GM23338 (cell line): Measurements from ENCODE around the gene KIF20B.

Experiments
- CREB1 ChIP-seq: fragments of 250-450 bp; sonication (Bioruptor Pico); IDR thresholded peaks from 2 replicates; pipeline ENCODE4 v1.5.0; 2020; ENCODE audit warnings: low read depth, mild to moderate bottlenecking, moderate library complexity
- EZH2 ChIP-seq: fragments of 200-600 bp; sonication (generic); IDR thresholded peaks from one replicate; pipeline ENCODE4 v1.8.0; 2017; ENCODE audit warnings: antibody characterized with exemption, mild to moderate bottlenecking, low read depth; ENCODE audit not compliant: unreplicated experiment
- EZH2phosphoT487 ChIP-seq: fragments of 200-600 bp; sonication (generic); IDR thresholded peaks from one replicate; pipeline ENCODE4 v1.8.1; 2018; ENCODE audit warnings: antibody characterized with exemption; ENCODE audit not compliant: unreplicated experiment
- JUNB ChIP-seq: IDR thresholded peaks from one replicate; pipeline ENCODE4 v1.6.1; 2016; ENCODE audit warnings: antibody characterized with exemption; ENCODE audit not compliant: unreplicated experiment
- POLR2AphosphoS5 ChIP-seq: IDR thresholded peaks from 2 replicates; pipeline ENCODE4 v1.6.1; 2016; ENCODE audit warnings: antibody characterized with exemption, low read depth
- REST ChIP-seq: IDR thresholded peaks from one replicate; pipeline ENCODE4 v1.6.1; 2018; ENCODE audit warnings: antibody characterized with exemption; ENCODE audit not compliant: unreplicated experiment
- STAT1 ChIP-seq: IDR thresholded peaks from one replicate; pipeline ENCODE4 v1.6.1; 2016; ENCODE audit warnings: antibody characterized with exemption; ENCODE audit not compliant: unreplicated experiment
- ZNF114 ChIP-seq: fragments of 250-450 bp; sonication (Bioruptor Pico); IDR thresholded peaks from 2 replicates; pipeline ENCODE4 v1.5.0; 2020; ENCODE audit warnings: mild to moderate bottlenecking, moderate library complexity
- TF ChIP-seq, protein P1 (sequence below), 2 experiments: fragments of 200-600 bp in 1 of 2; sonication (generic) in 1 of 2; conservative IDR thresholded peaks; 2 replicates each; pipeline versions ENCODE4 v1.5.1 to v1.6.1; 2016 to 2017; ENCODE audit warnings: antibody characterized with exemption in 2 of 2, low read depth in 2 of 2, mild to moderate bottlenecking in 2 of 2, moderate library complexity in 1 of 2

DNA sequence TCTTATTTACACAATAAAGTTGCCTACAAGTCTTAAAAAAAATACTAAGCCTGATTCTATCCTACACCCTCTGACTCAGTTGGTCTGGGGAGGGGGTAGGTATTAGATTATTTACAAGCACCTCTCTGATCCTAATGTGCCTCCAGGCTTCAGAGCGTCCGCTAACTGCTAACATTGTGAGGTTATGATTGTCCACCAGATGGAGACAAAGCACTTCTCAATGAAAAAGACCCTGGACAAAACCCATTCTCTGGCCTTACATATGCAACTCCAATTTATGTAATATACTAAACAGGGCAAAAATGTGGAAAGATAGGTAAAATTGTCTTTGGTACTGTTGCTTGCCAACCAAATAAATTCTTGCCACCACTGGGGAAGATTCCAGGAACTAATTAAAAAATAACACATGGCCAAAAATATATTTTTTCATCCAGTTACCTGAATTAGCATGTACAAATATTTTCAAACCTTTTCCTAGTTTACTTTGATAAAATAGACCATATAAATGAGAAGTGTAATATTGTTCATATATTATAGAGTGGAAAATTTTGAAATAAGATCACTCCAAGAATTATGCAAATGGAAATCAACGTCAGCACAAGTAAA, 92.4 kb downstream of the KIF20B start:
- TF ChIP-seq, protein P1, sequence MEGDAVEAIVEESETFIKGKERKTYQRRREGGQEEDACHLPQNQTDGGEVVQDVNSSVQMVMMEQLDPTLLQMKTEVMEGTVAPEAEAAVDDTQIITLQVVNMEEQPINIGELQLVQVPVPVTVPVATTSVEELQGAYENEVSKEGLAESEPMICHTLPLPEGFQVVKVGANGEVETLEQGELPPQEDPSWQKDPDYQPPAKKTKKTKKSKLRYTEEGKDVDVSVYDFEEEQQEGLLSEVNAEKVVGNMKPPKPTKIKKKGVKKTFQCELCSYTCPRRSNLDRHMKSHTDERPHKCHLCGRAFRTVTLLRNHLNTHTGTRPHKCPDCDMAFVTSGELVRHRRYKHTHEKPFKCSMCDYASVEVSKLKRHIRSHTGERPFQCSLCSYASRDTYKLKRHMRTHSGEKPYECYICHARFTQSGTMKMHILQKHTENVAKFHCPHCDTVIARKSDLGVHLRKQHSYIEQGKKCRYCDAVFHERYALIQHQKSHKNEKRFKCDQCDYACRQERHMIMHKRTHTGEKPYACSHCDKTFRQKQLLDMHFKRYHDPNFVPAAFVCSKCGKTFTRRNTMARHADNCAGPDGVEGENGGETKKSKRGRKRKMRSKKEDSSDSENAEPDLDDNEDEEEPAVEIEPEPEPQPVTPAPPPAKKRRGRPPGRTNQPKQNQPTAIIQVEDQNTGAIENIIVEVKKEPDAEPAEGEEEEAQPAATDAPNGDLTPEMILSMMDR (conservative IDR thresholded peaks at IDR 0.05; ENCODE audit: low read depth in 2 of 2), result peak; percentile 84 to 92
- TF ChIP-seq EZH2 (no peak), EZH2phosphoT487 (no peak), REST (no peak), JUNB (no peak), CREB1 (CRISPR knock-in tag) (no peak), POLR2AphosphoS5 (no peak), STAT1 (no peak), ZNF114 (CRISPR knock-in tag) (no peak)
